ENCODE measurements around the gene LRRC15. TPM values are rescaled to one million over a fixed set of nuclear protein-coding genes. Genes with fewer than 3 reads are reported as not detected.

LRRC15 gene
- polyA plus RNA-seq, 3 donors, result 0.01 to 0.45 (median 0.40) TPM

DNA sequence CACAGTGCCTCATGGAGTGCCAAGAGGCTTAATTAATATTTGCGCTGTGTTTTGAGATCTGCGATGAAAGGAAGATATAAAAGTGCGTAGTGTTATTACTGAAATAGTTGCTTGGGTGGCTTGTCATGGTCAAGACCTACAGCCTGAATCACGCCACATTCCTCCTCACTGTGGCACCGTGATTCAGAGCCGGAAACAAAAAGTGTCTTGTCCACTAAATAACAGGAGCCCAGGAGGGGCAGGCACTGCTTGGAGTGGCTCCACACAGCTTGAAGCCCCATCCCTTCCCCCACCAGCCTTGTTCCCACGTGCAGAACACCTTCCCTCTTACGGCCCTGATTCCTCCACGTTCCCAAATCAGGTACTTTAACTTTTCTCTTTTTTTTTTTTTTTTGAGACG, 1.2 kb upstream of the LRRC15 start:
- WGBS, 3 donors, result 62 to 86% (median 81%) methylated on average over 9 to 10 of the region's 10 CpGs
- no peak overlapping the region for H3K27ac ChIP-seq (ENCODE audit: low read depth, low read length)

DNA sequence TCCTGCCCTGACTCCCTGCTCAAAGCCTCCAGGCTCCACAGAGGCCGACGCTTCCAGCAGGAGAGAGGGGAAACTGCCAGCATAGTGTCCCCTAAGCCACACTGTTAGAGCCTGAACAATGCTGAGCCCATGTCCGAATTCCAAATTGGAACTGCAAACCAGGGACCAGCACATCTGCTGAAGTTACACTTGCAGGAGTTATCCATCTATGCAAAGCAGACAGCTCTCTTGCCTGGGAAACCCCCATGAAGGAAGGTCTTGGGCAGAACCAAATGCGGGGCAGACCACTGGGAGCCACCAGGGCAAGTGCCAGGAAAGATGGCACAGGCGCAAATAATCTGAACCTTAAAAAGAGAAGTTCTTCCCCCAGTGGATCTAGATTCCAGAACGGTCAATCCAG, 625 bp downstream of the LRRC15 start:
- 71 to 72% (median 71%) methylated on average over 6 of the region's 6 CpGs for WGBS, 3 donors

DNA sequence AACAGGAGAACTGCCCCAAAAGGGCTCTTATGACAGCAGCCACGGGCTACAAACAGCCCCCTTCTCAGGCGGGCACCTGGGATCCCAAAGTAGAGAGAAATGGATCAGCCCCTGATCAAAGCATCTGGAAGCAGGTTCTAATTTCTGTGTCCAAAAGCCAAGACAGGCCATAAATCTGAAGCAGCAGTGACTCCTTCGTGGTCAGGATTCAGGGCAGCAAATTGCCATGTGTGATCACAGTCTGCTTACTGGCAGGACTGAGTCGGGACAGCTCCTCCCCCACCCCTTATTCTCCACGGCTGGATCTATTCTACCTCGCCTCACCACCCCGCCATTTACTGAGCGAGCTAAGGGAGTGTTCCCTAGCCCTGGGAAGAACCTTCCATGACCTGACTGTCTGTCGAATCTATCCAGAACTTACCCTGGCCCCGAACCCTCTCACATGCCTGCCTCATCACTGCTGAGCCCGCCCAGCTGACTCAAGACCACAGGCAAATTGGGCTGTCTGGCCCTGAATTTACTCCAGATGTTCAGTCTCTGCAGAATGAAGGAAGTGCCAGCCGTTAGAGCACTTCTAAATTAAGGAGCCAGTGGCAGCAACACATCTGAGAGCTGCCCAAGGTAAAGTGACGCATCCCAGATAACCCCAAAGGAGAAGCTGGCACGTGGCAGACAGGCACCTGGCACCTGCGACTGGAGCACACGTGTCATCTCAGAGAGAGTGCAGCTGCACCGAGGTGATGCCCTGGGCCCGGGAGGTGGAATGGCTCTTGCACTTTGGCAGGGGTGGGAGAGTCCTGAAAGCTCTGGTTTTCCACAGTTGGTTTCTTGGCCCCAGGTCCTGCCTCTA, 1.3 kb downstream of the LRRC15 start:
- 54 to 74% (median 67%) methylated on average over 18 of the region's 18 CpGs for WGBS, 3 donors
- no peak overlapping the region for H3K27ac ChIP-seq (ENCODE audit: low read depth, low read length)

More for the DNA sequence above, 625 bp downstream of the LRRC15 start:
- no peak overlapping the region for H3K27ac ChIP-seq (ENCODE audit: low read depth, low read length)

DNA sequence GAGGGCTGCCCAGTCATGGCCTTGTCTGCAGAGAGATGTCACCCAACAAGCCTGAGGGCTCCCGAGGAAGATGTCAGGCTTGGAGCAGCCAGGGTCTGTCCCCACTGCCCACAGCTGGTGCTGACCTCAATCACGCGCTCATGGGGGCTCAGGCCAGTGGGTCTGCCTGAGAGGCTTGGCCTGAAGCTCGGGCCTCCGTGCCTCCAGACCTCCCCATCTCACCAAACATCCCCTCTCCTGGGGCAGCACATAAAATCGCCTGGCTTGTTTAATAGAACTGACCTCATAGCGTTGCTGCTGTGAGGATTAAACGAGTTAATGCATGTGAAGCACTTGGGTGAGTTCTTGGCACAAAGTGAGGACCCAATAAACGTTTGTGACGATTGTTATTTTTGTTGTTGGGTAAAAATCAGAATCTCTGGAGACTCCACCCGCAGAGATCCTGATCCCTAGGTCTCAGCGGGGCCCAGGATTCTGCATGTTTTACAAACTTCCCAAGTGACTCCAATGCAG, 3.5 kb downstream of the LRRC15 start:
- WGBS, 3 donors, result 82 to 83% (median 83%) methylated on average over 11 to 12 of the region's 12 CpGs
- H3K27ac ChIP-seq (ENCODE audit: low read depth, low read length), result no peak overlapping the region

DNA sequence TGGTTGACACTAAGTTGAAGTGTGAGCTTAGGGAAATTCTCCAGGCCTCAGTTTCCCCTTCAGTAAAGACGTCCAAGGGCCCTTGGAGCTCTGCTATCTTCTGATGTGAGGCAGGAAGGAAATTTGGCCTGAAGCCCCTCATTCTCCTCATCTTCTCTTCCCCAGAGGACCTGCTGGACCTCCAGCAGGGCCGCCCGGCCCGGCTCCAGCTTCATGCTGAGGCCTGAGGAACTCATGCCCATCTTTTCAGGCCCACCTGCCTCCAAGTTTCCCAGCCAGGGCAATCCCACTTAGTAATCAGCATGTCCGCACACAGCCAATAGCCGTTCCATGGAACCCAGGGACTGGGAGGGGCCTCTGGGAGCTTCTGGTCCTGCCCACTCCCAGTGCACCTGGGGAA, 4.0 kb downstream of the LRRC15 start:
- 76 to 87% (median 82%) methylated on average over 6 of the region's 6 CpGs for WGBS, 3 donors
- H3K27ac ChIP-seq (ENCODE audit: low read depth, low read length), result no peak overlapping the region

DNA sequence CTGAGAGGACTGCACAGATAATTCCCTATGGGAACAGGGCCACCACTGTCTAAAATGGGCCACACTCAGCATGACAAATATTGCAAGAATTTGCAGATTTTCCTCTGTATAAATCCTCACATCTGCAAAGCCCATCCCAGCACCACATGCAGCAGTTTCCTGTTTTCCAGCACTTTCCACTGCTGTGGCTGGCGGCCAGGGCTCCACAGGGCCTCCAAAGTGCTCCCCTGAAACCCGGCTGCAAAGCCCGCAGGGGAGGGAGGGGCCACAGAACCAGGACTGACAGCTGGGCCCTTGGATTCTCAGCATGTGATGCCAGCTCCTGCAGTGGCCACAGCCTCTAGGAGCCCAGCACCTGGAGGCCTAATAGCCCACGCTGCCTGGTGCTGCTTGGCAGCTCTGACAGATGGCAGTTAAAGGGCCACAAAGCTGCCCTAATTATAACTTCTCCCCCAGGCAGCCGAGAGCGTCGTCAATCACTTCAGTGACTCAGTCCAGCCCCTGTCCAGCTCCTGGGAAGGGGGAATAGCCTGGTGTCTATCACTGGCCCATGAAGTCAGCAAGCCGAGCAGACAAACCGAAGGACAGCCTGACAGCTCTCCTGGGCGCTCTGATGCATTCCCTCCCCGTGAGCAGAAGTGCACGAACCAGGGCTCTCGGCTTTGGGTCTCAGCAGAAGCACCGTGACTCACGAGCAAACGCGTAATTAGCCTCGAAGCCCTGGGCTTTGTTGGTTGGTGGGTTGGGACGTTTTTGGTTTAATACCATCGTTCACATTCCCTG, 4.7 kb downstream of the LRRC15 start:
- no peak overlapping the region for H3K27ac ChIP-seq (ENCODE audit: low read depth, low read length)
- 54 to 60% (median 60%) methylated on average over 20 of the region's 20 CpGs for whole genome bisulfite sequencing, 3 donors

DNA sequence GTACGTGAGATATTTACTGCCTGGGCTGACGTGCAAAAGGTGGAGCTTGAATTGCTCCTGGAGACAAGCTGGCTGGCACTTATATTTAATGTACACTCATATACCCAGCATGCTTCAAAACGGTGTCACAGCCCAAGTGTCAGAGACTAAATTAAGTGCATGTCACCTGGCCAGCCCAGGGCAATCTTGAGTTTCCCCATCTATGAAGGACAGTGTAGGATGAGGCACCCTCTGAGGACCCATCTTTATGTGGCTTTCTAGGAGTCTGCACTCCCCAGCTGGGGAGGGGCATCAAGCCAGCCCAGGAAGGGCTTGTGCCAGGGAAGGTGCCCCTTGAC, 5.3 kb downstream of the LRRC15 start:
- WGBS, 3 donors, result 68 to 79% (median 76%) methylated on average over 3 of the region's 3 CpGs
- no peak overlapping the region for H3K27ac ChIP-seq (ENCODE audit: low read depth, low read length)

DNA sequence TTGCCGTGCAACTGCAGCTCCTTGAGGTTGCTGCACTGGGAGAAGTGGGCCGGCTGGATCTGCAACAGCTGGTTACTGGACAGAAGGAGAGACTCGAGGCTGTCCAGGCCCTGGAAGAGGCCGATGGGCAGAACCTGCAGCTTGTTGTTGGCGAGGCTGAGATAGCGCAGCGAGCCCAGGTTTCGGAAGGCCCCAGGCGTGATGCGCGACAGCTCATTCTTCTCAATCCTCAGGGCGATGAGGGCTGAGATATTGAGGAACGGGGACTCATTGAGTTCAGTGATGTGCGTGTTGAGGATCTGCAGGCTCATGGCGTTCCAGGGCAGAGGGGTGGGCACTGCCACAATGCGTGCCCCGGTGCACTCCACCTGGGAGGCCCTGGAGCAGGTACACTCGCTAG, 9.0 kb downstream of the LRRC15 start:
- WGBS, 3 donors, result 88 to 89% (median 88%) methylated on average over 18 of the region's 18 CpGs
- no peak overlapping the region for H3K27ac ChIP-seq (ENCODE audit: low read depth, low read length)

DNA sequence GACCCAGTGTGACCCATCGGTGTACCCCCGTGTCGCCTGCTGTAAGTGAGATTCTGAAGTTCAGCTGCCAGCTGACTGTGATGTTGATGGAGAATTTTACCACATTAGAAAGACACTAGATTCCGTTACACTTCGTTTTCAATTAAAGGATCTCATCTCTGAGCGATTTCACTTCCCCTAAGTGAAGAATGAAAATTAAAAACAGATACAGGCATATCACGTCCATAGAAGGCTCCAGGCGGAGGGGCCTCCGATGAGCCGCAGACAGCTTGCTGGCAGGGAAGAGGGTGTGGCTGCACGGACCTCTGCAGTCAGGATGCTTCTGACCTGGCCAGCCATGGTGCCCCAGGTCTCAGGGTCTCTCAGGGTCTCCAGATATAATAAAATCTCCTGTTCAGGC, 11.9 kb downstream of the LRRC15 start:
- 85 to 87% (median 86%) methylated on average over 11 of the region's 11 CpGs for WGBS, 3 donors
- no peak overlapping the region for H3K27ac ChIP-seq (ENCODE audit: low read depth, low read length)

DNA sequence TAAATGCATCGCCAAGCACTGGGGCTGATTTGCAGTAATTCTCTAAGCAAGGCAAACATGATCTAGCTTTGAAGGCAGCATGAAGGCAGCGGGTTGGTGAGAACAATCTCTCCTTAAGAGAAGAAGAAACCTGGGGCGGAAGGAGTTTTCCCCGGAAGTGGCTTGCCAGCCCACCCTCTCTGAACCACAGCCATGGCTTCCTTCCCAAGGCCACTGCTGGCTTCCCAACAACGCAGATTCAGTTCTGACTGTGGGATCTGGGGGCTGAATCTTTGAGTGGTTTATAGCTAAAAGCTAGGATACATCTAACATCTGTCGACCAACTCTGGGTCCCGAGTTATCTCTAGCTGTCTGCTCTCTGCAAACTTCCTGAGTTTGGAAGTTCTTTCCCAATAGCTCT, 14.2 kb downstream of the LRRC15 start:
- WGBS, 3 donors, result 68 to 72% (median 71%) methylated on average over 7 of the region's 7 CpGs

DNA sequence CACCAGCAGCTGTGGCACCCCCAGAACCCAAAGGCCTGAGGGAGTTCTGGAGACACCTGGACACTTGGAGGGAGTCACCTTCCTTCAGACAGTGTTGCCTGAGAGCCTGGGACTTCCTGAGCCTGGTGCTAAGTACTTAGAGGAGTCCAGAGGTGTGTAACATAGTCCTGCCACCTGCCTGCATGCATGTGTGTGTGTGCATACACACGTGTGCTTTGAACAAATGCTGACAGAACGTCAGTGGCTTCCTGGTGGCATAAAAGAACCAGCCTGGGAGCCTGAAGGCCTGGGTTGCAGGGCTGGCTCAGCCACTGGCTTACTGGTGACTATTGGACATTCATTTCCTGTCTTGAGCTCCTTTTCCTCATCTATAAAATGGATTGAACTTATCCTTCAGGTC, 15.2 kb downstream of the LRRC15 start:
- WGBS, 3 donors, result 67 to 89% (median 81%) methylated on average over 2 of the region's 2 CpGs
- no peak overlapping the region for H3K27ac ChIP-seq (ENCODE audit: low read depth, low read length)

More for the DNA sequence above, 14.2 kb downstream of the LRRC15 start:
- no peak overlapping the region for H3K27ac ChIP-seq (ENCODE audit: low read depth, low read length)

DNA sequence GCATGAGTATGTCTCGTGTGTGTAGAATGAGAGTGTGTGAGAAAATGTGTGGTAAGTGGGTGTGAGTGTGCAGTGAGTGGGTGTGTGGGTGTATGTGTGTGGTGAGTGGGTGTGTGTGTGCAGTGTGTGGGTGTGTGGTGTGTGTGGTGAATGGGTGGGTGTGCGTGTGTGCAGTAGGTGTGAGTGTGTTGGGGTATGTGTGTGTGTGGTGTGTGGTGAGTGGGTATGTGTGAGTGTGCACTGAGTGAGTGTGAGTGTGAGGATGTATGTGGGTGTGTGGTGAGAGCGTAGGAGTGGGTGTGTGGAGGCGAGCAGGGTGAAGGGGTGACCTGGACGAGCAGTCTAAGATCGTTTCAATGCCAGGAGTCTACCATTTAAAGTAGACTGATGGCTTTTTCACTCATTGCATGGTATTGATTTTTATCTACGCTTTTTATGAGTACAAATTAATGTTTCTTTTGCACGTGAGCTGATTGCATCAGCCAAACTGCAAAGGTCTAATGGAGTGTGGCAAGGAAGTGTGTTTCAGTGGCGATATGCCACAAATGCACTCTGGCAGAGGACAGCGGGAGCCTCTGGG, 16.8 kb downstream of the LRRC15 start:
- no peak overlapping the region for H3K27ac ChIP-seq (ENCODE audit: low read depth, low read length)
- WGBS, 3 donors, result 80 to 85% (median 84%) methylated on average over 10 of the region's 10 CpGs

DNA sequence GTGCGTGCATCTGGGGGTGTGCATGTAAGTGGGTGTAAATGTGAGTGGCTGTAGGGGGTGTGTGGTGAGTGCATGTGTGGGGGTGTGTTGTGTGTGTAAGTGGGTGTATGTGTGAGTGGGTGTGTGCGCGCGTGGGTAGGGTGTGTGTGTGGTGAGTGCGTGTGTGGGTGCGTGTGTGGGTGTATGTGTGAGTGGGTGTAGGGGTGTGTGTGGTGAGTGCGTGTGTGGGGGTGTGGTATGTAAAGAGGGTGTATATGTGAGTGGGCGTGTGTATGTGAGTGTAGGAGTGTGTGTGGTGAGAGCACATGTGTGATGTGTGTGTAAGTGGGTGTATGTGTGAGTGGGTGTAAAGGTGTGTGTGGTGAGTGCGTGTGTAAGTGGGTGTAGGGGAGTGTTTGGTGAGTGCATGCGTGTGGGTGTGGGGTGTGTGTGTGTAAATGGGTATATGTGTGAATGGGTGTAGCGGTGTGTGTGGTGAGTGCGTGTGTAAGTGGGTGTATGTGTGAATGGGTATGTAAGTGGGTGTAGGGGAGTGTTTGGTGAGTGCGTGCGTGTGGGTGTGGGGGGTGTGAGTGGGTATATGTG, 17.5 kb downstream of the LRRC15 start:
- WGBS, 3 donors, result 87 to 98% (median 93%) methylated on average over 14 of the region's 14 CpGs

DNA sequence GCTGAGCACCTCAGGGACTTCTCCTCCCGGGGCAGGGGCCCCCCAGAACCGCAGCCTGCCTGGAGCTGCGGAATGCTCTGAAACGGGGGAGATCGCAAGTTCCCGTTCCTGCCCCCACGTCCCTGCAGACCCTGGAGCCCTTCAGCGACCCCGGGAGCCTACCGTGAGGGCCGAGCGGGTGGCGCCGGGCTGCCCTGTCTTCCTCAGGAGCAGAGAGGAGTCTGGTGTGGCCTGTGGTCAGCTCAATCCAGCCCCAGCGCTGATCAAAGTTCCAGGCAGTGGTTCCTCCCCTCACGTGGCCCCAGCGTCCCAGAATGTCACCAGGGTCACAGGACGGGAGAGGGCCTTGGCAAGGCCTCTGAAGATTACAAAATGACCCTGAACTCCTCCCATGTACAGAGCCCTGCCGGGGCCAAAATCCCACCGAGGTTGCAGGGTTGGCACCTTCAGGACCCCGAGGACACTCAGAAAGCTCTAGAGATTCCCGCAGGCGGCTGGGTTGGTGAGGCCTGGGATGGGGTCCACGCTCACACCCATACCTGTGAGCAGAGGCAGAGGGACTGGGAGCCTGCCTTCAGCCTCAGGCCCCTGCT, 18.4 kb downstream of the LRRC15 start, which contains the start of gene CPN2:
Gene CPN2, minus strand, starts transcription at position 249 of the 593 bp plus-strand sequence. CDS start 8,626 bp downstream, outside the sequence.
- 85 to 91% (median 90%) methylated on average over 24 of the region's 24 CpGs for WGBS, 3 donors
- no peak within 1 kb of the TSS for H3K27ac ChIP-seq (ENCODE audit: low read depth, low read length)

More for the DNA sequence above, 17.5 kb downstream of the LRRC15 start:
- H3K27ac ChIP-seq (ENCODE audit: low read depth, low read length), result no peak overlapping the region

DNA sequence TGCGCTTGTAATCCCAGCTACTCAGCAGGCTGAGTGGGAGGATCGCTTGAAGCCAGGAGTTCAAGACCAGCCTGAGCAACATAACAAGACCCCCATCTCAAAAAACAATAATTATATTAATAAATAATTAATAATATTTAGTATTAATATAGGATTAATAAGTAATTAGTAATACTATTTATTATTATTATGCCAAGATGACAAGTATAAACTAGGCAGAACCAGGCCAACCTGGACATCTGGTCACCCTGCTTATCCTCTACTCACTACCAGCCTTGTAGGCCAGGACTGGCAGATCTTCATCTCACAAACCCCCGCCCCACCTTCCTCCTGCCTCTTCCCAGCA, 18.8 kb downstream of the LRRC15 start:
- 62 to 81% (median 78%) methylated on average over 3 of the region's 3 CpGs for WGBS, 3 donors
- no peak overlapping the region for H3K27ac ChIP-seq (ENCODE audit: low read depth, low read length)

DNA sequence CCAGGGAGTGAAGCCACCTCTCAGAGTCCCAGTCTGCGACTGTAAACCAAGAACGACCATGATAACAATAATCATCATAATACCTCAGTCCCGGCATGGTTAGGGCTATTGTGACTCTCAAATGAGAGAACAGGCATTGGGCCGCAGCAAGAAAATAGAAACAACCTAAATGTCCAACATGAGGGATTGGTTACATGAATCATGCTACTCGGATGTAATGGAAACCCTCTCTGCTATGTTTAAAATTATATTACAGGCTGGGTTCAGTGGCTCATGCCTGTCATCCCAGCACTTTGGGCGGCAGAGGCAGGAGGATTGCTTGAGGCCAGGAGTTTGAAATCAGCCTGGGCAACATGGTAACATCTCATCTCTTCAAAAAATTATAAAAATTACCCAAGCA, 21.2 kb downstream of the LRRC15 start:
- 76 to 83% (median 82%) methylated on average over 6 of the region's 6 CpGs for whole genome bisulfite sequencing, 3 donors
- H3K27ac ChIP-seq (ENCODE audit: low read depth, low read length), result no peak overlapping the region

DNA sequence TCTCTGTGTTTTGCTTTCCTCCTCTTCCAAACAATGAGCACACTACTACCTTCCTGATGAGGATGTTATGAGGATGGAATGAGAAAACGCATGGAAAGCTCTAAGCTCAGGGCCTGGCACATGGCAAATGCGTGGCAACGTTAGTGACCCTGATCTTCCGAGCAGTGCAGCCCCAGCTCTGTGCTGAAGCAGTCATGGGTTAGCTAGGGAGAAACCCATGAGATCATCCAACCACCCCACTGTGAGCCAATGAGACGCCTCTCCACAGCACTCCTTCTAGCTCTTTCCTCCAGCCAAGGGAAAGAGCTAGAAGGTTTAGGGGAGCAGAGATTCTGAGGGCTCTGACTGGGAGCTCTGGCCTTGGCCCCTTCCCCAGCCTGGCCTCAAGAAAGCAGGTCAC, 22.9 kb downstream of the LRRC15 start:
- 58 to 71% (median 65%) methylated on average over 5 of the region's 5 CpGs for WGBS, 3 donors
- H3K27ac ChIP-seq (ENCODE audit: low read depth, low read length), result no peak overlapping the region

DNA sequence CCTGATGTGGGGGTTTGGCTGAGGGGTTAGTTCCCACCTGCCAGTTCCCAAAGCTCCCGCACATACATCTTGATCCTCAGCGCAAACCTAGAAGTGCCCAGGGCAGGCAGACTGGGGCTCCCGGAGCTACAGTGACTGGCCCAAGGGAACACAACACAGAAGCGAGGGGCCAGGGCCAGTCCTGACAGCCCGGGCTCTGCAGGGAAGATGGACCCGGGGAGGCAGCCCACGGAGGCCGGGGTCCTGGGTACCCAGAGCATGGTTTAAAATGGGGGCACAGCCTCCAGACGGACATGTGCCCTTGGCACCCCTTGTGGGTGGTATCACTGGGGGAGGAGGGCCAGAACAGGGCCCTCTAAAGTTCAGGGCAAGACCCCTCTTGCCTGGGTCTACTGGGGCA, 23.5 kb downstream of the LRRC15 start:
- no peak overlapping the region for H3K27ac ChIP-seq (ENCODE audit: low read depth, low read length)
- WGBS, 3 donors, result 77 to 93% (median 87%) methylated on average over 9 of the region's 9 CpGs

Measured in adipose tissue (tissue), 3 donors.